Mammary epithelial cell (primary cell): ENCODE measurements around the gene ZNF3.

ENCODE experiments used
- EZH2 ChIP-seq: IDR thresholded peaks from 2 replicates; pipeline ENCODE4 v1.6.1; 2012; ENCODE audit warnings: low read length, inconsistent platforms, borderline replicate concordance
- TF ChIP-seq, protein P1 (sequence below), 2 donors: IDR thresholded peaks in 1 of 2; conservative IDR thresholded peaks in 1 of 2; 2 replicates each; pipeline ENCODE4 v1.5.1; 2011 to 2012; ENCODE audit warnings: inconsistent platforms in 2 of 2, low read length in 2 of 2, mild to moderate bottlenecking in 2 of 2, control low read depth in 1 of 2, low read depth in 1 of 2; ENCODE audit not compliant: insufficient read depth in 1 of 2; ENCODE audit errors: extremely low read depth in 1 of 2

DNA sequence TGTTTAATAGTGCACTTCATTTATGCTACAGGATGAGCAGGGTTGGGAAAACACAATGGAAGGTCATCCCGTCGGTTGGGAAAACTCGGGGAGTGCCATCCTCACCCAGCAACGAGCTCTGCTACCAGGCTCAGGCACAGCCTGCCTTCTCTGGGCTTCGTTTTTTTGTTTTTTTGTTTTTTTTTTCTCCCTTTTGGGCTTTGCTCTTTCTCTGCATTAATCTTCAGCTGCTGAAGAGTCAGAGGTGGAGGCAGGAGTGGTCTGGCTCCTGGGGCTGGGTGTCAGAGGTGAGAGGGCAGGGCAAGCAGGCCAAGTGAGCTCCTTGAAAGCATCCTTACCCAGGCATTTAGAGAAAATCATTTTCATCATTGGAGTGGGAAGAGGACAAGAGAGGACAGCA is 11.5 kb downstream of the ZNF3 start:
- TF ChIP-seq, protein P1, sequence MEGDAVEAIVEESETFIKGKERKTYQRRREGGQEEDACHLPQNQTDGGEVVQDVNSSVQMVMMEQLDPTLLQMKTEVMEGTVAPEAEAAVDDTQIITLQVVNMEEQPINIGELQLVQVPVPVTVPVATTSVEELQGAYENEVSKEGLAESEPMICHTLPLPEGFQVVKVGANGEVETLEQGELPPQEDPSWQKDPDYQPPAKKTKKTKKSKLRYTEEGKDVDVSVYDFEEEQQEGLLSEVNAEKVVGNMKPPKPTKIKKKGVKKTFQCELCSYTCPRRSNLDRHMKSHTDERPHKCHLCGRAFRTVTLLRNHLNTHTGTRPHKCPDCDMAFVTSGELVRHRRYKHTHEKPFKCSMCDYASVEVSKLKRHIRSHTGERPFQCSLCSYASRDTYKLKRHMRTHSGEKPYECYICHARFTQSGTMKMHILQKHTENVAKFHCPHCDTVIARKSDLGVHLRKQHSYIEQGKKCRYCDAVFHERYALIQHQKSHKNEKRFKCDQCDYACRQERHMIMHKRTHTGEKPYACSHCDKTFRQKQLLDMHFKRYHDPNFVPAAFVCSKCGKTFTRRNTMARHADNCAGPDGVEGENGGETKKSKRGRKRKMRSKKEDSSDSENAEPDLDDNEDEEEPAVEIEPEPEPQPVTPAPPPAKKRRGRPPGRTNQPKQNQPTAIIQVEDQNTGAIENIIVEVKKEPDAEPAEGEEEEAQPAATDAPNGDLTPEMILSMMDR (conservative IDR thresholded peaks at IDR 0.05 in 1 of 2, IDR thresholded peaks at IDR 0.05 in 1 of 2; ENCODE audit: extremely low read depth in 1 of 2, insufficient read depth in 1 of 2, low read depth in 1 of 2, low read length in 2 of 2), result no peak
- no peak for TF ChIP-seq EZH2
